T-helper 2 cell treated with Interferon-gamma antibody and Interleukin-4, amounts not matched to agents 5 μg/mL and 100 μg/mL, for 36 hours (primary cell): Measurements from ENCODE around the gene NCL.
"Not testable (repeated sequence)": the region's sequence is repeated elsewhere in the genome, so short reads cannot be mapped to it uniquely, and the experiment has no call there.

Experiments
- DNase-seq: peaks from one replicate; pipeline ENCODE4 v3.0.0; 2021; ENCODE audit warnings: low spot score
- H3K27ac Mint-ChIP-seq: one replicate; pipeline ENCODE4 v1.8.0; 2021; ENCODE audit warnings: mild to moderate bottlenecking, mixed read lengths
- H3K27me3 Mint-ChIP-seq: one replicate; pipeline ENCODE4 v1.8.0; 2021; ENCODE audit warnings: low read depth, mixed read lengths
- H3K36me3 Mint-ChIP-seq: one replicate; pipeline ENCODE4 v1.8.0; 2021; ENCODE audit warnings: low read depth, mixed read lengths
- H3K4me1 Mint-ChIP-seq: one replicate; pipeline ENCODE4 v1.8.0; 2021; ENCODE audit warnings: low read depth, mixed read lengths
- H3K4me3 Mint-ChIP-seq: one replicate; pipeline ENCODE4 v1.8.0; 2022; ENCODE audit warnings: mild to moderate bottlenecking, moderate library complexity, mixed read lengths
- H3K9me3 Mint-ChIP-seq: one replicate; pipeline ENCODE4 v1.8.0; 2021; ENCODE audit warnings: mixed read lengths

Gene NCL

GRCh38 chr2:231430437-231430836 is 33.8 kb downstream of the NCL start:
- H3K27ac Mint-ChIP-seq, H3K4me1 Mint-ChIP-seq, H3K27me3 Mint-ChIP-seq, H3K36me3 Mint-ChIP-seq, H3K4me3 Mint-ChIP-seq, DNase-seq: not testable (repeated sequence)
- H3K9me3 Mint-ChIP-seq: peaks cover 20% of the 10 kb centered on the region

- H3K27me3 Mint-ChIP-seq: no peaks in the 10 kb centered on the region
- no peak overlapping the region for H3K4me3 Mint-ChIP-seq
- peaks cover 19% of the 10 kb centered on the region for H3K9me3 Mint-ChIP-seq
- peaks cover 4% of the 10 kb centered on the region for H3K36me3 Mint-ChIP-seq
- peaks cover 8% of the 10 kb centered on the region for H3K4me1 Mint-ChIP-seq
- DNase-seq: no peak
- H3K27ac Mint-ChIP-seq: no peak overlapping the region
These were observed 34.4 kb downstream of the NCL start for GRCh38 chr2:231429901-231430300.

- DNase-seq: no peak
- Mint-ChIP-seq H3K4me1 (peaks cover 7% of the 10 kb centered on the region), H3K4me3 (no peak overlapping the region), H3K27me3 (no peaks in the 10 kb centered on the region), H3K36me3 (peaks cover 4% of the 10 kb centered on the region), H3K27ac (no peak overlapping the region), H3K9me3 (peaks cover 19% of the 10 kb centered on the region)
These were observed 35.1 kb downstream of the NCL start for GRCh38 chr2:231429152-231429551.

- peaks cover 6% of the 10 kb centered on the region for H3K27me3 Mint-ChIP-seq
- no peak overlapping the region for H3K4me3 Mint-ChIP-seq
- no peak for DNase-seq
- H3K36me3 Mint-ChIP-seq: peaks cover 4% of the 10 kb centered on the region
- no peak overlapping the region for H3K27ac Mint-ChIP-seq
- H3K9me3 Mint-ChIP-seq: peaks cover 18% of the 10 kb centered on the region
- H3K4me1 Mint-ChIP-seq: peaks cover 2% of the 10 kb centered on the region
These were observed 37.2 kb downstream of the NCL start for GRCh38 chr2:231427116-231427515.

- Mint-ChIP-seq H3K27ac (peak overlapping the region; percentile 58), H3K36me3 (no peaks in the 10 kb centered on the region), H3K9me3 (peaks cover 7% of the 10 kb centered on the region), H3K27me3 (peaks cover 6% of the 10 kb centered on the region), H3K4me3 (no peak overlapping the region), H3K4me1 (peaks cover 2% of the 10 kb centered on the region)
- no peak for DNase-seq
These were observed 38.2 kb downstream of the NCL start for GRCh38 chr2:231425811-231426703.

- Mint-ChIP-seq H3K36me3 (no peaks in the 10 kb centered on the region), H3K27me3 (peaks cover 6% of the 10 kb centered on the region), H3K9me3 (peaks cover under 1% of the 10 kb centered on the region), H3K4me3 (no peak overlapping the region), H3K4me1 (peaks cover 2% of the 10 kb centered on the region), H3K27ac (no peak overlapping the region)
- no peak for DNase-seq
These were observed 38.9 kb downstream of the NCL start for GRCh38 chr2:231425291-231425810.

- DNase-seq: no peak
- H3K27ac Mint-ChIP-seq: no peak overlapping the region
- H3K36me3 Mint-ChIP-seq: no peaks in the 10 kb centered on the region
- peaks cover 6% of the 10 kb centered on the region for H3K27me3 Mint-ChIP-seq
- H3K9me3 Mint-ChIP-seq: no peaks in the 10 kb centered on the region
- H3K4me3 Mint-ChIP-seq: no peak overlapping the region
- peaks cover 2% of the 10 kb centered on the region for H3K4me1 Mint-ChIP-seq
These were observed 41.1 kb downstream of the NCL start for GRCh38 chr2:231423176-231423575.

- H3K36me3 Mint-ChIP-seq: no peaks in the 10 kb centered on the region
- H3K4me1 Mint-ChIP-seq: peaks cover 2% of the 10 kb centered on the region
- DNase-seq: no peak
- peaks cover 6% of the 10 kb centered on the region for H3K27me3 Mint-ChIP-seq
- H3K9me3 Mint-ChIP-seq: no peaks in the 10 kb centered on the region
- no peak overlapping the region for H3K4me3 Mint-ChIP-seq
- H3K27ac Mint-ChIP-seq: no peak overlapping the region
These were observed 42.2 kb downstream of the NCL start for GRCh38 chr2:231422056-231422455.

GRCh38 chr2:231421051-231421580 is 43.2 kb downstream of the NCL start:
- Mint-ChIP-seq H3K27ac (no peak overlapping the region), H3K27me3 (peaks cover 6% of the 10 kb centered on the region), H3K4me3 (no peak overlapping the region), H3K9me3 (no peaks in the 10 kb centered on the region), H3K36me3 (no peaks in the 10 kb centered on the region), H3K4me1 (peaks cover 2% of the 10 kb centered on the region)
- DNase-seq: no peak

- Mint-ChIP-seq H3K27me3 (peaks cover 16% of the 10 kb centered on the region), H3K4me1 (peaks cover 2% of the 10 kb centered on the region), H3K9me3 (no peaks in the 10 kb centered on the region), H3K36me3 (no peaks in the 10 kb centered on the region), H3K27ac (no peak overlapping the region), H3K4me3 (no peak overlapping the region)
- no peak for DNase-seq
These were observed 45.3 kb downstream of the NCL start for GRCh38 chr2:231418820-231419640.

- no peak overlapping the region for H3K27ac Mint-ChIP-seq
- H3K4me1 Mint-ChIP-seq: peaks cover 2% of the 10 kb centered on the region
- DNase-seq: no peak
- peaks cover 38% of the 10 kb centered on the region for H3K27me3 Mint-ChIP-seq
- peaks cover 12% of the 10 kb centered on the region for H3K9me3 Mint-ChIP-seq
- no peak overlapping the region for H3K4me3 Mint-ChIP-seq
- peaks cover 2% of the 10 kb centered on the region for H3K36me3 Mint-ChIP-seq
These were observed 49.3 kb downstream of the NCL start for GRCh38 chr2:231415029-231415428.

GRCh38 chr2:231413921-231414476 is 50.3 kb downstream of the NCL start:
- Mint-ChIP-seq H3K27me3 (peaks cover 38% of the 10 kb centered on the region), H3K36me3 (peaks cover 2% of the 10 kb centered on the region), H3K9me3 (peaks cover 12% of the 10 kb centered on the region), H3K27ac (no peak overlapping the region), H3K4me1 (peaks cover 2% of the 10 kb centered on the region), H3K4me3 (no peak overlapping the region)
- DNase-seq: no peak

- Mint-ChIP-seq H3K4me1 (peaks cover 2% of the 10 kb centered on the region), H3K27me3 (peaks cover 38% of the 10 kb centered on the region), H3K36me3 (peaks cover 2% of the 10 kb centered on the region), H3K27ac (no peak overlapping the region), H3K4me3 (no peak overlapping the region), H3K9me3 (peaks cover 12% of the 10 kb centered on the region)
- DNase-seq: no peak
These were observed 50.8 kb downstream of the NCL start for GRCh38 chr2:231413456-231413855.

GRCh38 chr2:231412618-231412963 is 51.7 kb downstream of the NCL start:
- H3K9me3 Mint-ChIP-seq: peaks cover 12% of the 10 kb centered on the region
- H3K27ac Mint-ChIP-seq: no peak overlapping the region
- peaks cover 38% of the 10 kb centered on the region for H3K27me3 Mint-ChIP-seq
- H3K4me1 Mint-ChIP-seq: peaks cover 2% of the 10 kb centered on the region
- H3K36me3 Mint-ChIP-seq: peaks cover 2% of the 10 kb centered on the region
- no peak for DNase-seq
- H3K4me3 Mint-ChIP-seq: peak overlapping the region; percentile 50
